HepG2 (cell line): ENCODE data around the gene AIF1. TPM values are rescaled to one million over a fixed set of nuclear protein-coding genes. Genes with fewer than 3 reads are reported as not detected.

Source experiments
- ATF4 ChIP-seq, 2 experiments: fragments of 450-650 bp in 1 of 2; sonication (generic) in 1 of 2; formaldehyde crosslinking; IDR thresholded peaks; 2 replicates each; pipeline versions ENCODE4 v1.5.0 to v1.8.0; 2020 to 2022; ENCODE audit warnings: mild to moderate bottlenecking in 1 of 2, missing genetic modification reagents in 1 of 2
- BHLHE40 ChIP-seq: IDR thresholded peaks from 2 replicates; pipeline ENCODE4 v1.6.1; 2011; ENCODE audit warnings: low read length, improper control_type of control experiment
- BORCS8-MEF2B ChIP-seq: sonication (generic); formaldehyde crosslinking; IDR thresholded peaks from 2 replicates; pipeline ENCODE4 v1.8.0; 2022; ENCODE audit warnings: mild to moderate bottlenecking, missing genetic modification reagents
- CEBPG ChIP-seq: IDR thresholded peaks from 2 replicates; pipeline ENCODE4 v1.6.1; 2016
- CENPT ChIP-seq: sonication (generic); formaldehyde crosslinking; IDR thresholded peaks from 2 replicates; pipeline ENCODE4 v1.8.0; 2022; ENCODE audit warnings: low read depth, mild to moderate bottlenecking, moderate library complexity, missing genetic modification reagents
- CENPX ChIP-seq: sonication (generic); formaldehyde crosslinking; IDR thresholded peaks from 2 replicates; pipeline ENCODE4 v1.9.0; 2021; ENCODE audit warnings: mild to moderate bottlenecking, missing genetic modification reagents, moderate library complexity
- ELF1 ChIP-seq: sonication (generic); formaldehyde crosslinking; IDR thresholded peaks from 2 replicates; pipeline ENCODE4 v1.4.0; 2020; ENCODE audit warnings: missing genetic modification reagents
- HCFC1 ChIP-seq: fragments of 150-350 bp; IDR thresholded peaks from 2 replicates; pipeline ENCODE4 v1.6.1; 2014; ENCODE audit warnings: low read depth, low read length
- HOXA9 ChIP-seq: sonication (generic); formaldehyde crosslinking; IDR thresholded peaks from 2 replicates; pipeline ENCODE4 v1.8.1; 2022; ENCODE audit warnings: missing genetic modification reagents, mild to moderate bottlenecking, moderate library complexity, borderline replicate concordance
- MXI1 ChIP-seq: IDR thresholded peaks from 3 replicates; pipeline ENCODE4 v1.6.1; 2012; ENCODE audit warnings: low read depth, low read length, inconsistent platforms, borderline replicate concordance
- NFKB2 ChIP-seq: sonication (generic); formaldehyde crosslinking; IDR thresholded peaks from 2 replicates; pipeline ENCODE4 v1.4.0; 2020; ENCODE audit warnings: missing genetic modification reagents, borderline replicate concordance
- PATZ1 ChIP-seq: sonication (generic); formaldehyde crosslinking; IDR thresholded peaks from 2 replicates; pipeline ENCODE4 v1.4.0; 2020; ENCODE audit warnings: missing genetic modification reagents
- RARA ChIP-seq: IDR thresholded peaks from 2 replicates; pipeline ENCODE4 v1.6.1; 2016; ENCODE audit warnings: missing genetic modification reagents, missing compliant biosample characterization
- SP140L ChIP-seq: sonication (generic); formaldehyde crosslinking; IDR thresholded peaks from 2 replicates; pipeline ENCODE4 v1.4.0; 2020; ENCODE audit warnings: missing genetic modification reagents, borderline replicate concordance
- STAG1 ChIP-seq: sonication (generic); formaldehyde crosslinking; IDR thresholded peaks from 2 replicates; pipeline ENCODE4 v1.4.0; 2020; ENCODE audit warnings: missing genetic modification reagents
- TAF1 ChIP-seq: sonication (generic); formaldehyde crosslinking; IDR thresholded peaks from 2 replicates; pipeline ENCODE4 v1.4.0; 2020; ENCODE audit warnings: missing genetic modification reagents
- WIZ ChIP-seq: sonication (generic); formaldehyde crosslinking; IDR thresholded peaks from 2 replicates; pipeline ENCODE4 v1.5.1; 2020; ENCODE audit warnings: mild to moderate bottlenecking, missing genetic modification reagents
- ZBTB39 ChIP-seq: sonication (generic); formaldehyde crosslinking; IDR thresholded peaks from 2 replicates; pipeline ENCODE4 v1.5.0; 2020; ENCODE audit warnings: missing genetic modification reagents
- ZIK1 ChIP-seq: sonication (generic); formaldehyde crosslinking; IDR thresholded peaks from 2 replicates; pipeline ENCODE4 v1.5.0; 2020; ENCODE audit warnings: mild to moderate bottlenecking, low read depth, missing genetic modification reagents, borderline replicate concordance
- ZMYM4 ChIP-seq: sonication (generic); formaldehyde crosslinking; IDR thresholded peaks from 2 replicates; pipeline ENCODE4 v1.8.1; 2023; ENCODE audit warnings: mild to moderate bottlenecking, missing genetic modification reagents
- ZNF30 ChIP-seq: sonication (generic); formaldehyde crosslinking; IDR thresholded peaks from 2 replicates; pipeline ENCODE4 v1.5.0; 2020; ENCODE audit warnings: mild to moderate bottlenecking, missing genetic modification reagents
- ZNF709 ChIP-seq: sonication (generic); formaldehyde crosslinking; IDR thresholded peaks from 2 replicates; pipeline ENCODE4 v1.5.0; 2020; ENCODE audit warnings: mild to moderate bottlenecking, missing genetic modification reagents
- polyA plus RNA-seq, 8 experiments: library from polyadenylated mRNA; depleted of rRNA in 3 of 8; stranded (reverse) in 7 of 8; unstranded in 1 of 8; fragments of >200 nt; fragmentation: Illumina TruSeq in 4 of 8; extraction: Trizol in 4 of 8; gene quantifications; 2 replicates each; pipeline versions ENCODE4 v1.2.1 to v1.2.3, GENCODE V29; 2011 to 2016; ENCODE audit warnings: low read depth in 4 of 8, missing spikeins in 1 of 8, mixed read lengths in 1 of 8; ENCODE audit not compliant: insufficient read depth in 1 of 8
- total RNA-seq, 5 experiments: library from RNA; depleted of rRNA; stranded (reverse); fragments of >200 nt; fragmentation: Illumina TruSeq; extraction: Trizol; gene quantifications; 2 replicates each; pipeline ENCODE4 v1.2.3, GENCODE V29; 2016; ENCODE audit warnings: low read depth in 1 of 5
- TF ChIP-seq, protein P1 (sequence below): sonication (generic); formaldehyde crosslinking; IDR thresholded peaks from 2 replicates; pipeline ENCODE4 v1.5.1; 2020; ENCODE audit warnings: missing genetic modification reagents, mild to moderate bottlenecking, borderline replicate concordance

The AIF1 gene
- total and polyA plus RNA-seq, 2 of the 13 experiments (the other 11 are each of a cell fraction or from before 2014, with no cell fraction given): 1.5 TPM; not detected in 1

DNA sequence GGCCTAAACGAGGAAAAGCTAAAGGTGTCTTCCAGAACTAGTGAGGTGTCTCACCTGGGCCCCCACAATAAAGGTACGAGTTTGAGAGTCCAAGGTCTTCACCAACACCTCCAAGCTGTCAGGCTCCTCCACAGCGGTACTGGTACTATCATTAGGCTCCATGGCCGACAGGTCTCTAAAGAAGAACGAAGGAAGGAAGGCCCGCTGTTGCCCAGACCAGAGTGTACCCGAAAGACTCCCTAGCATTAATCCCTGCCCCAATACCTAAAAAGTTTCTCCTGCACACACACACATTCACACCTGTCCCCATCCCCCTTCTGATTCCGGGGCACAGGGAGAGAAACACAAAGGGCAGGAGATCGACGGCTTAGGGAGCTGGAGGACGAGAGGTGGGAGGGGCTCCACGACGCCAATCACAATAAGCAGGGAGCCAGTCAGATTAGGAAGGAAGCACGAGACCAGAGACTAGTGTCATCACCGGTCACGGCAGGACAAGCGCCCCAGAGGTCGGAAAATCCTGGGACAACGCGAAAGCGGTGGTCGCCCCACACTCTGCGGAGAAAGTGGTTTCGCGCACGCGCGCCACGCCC lies 36.7 kb downstream of the AIF1 start (continued):
- TF ChIP-seq, protein P1, sequence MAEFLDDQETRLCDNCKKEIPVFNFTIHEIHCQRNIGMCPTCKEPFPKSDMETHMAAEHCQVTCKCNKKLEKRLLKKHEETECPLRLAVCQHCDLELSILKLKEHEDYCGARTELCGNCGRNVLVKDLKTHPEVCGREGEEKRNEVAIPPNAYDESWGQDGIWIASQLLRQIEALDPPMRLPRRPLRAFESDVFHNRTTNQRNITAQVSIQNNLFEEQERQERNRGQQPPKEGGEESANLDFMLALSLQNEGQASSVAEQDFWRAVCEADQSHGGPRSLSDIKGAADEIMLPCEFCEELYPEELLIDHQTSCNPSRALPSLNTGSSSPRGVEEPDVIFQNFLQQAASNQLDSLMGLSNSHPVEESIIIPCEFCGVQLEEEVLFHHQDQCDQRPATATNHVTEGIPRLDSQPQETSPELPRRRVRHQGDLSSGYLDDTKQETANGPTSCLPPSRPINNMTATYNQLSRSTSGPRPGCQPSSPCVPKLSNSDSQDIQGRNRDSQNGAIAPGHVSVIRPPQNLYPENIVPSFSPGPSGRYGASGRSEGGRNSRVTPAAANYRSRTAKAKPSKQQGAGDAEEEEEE: peak; percentile 76; the same call in 1 of the 2 replicates
- TF ChIP-seq CENPT (CRISPR knock-in tag) (no peak), ZBTB39 (peak; percentile 65; the same call in 1 of the 2 replicates), WIZ (CRISPR knock-in tag) (0 out of 2 replicates have a peak, but pooled peaks have one; percentile 63), RARA (CRISPR knock-in tag) (peak; percentile 38; the same call in 1 of the 2 replicates), PATZ1 (CRISPR knock-in tag) (peak; percentile 18; the same call in 1 of the 2 replicates), MXI1 (peak; percentile 55; the same call in 2 of the 3 replicates), STAG1 (CRISPR knock-in tag) (0 out of 2 replicates have a peak, but pooled peaks have one; percentile 13), SP140L (CRISPR knock-in tag) (0 out of 2 replicates have a peak, but pooled peaks have one; percentile 15), ZMYM4 (CRISPR knock-in tag) (peak; percentile 23; the same call in 1 of the 2 replicates), NFKB2 (CRISPR knock-in tag) (0 out of 2 replicates have a peak, but pooled peaks have one; percentile 36), CENPX (no peak), HCFC1 (peak; percentile 0; the same call in 1 of the 2 replicates), ZIK1 (CRISPR knock-in tag) (0 out of 2 replicates have a peak, but pooled peaks have one; percentile 57), BHLHE40 (peak; percentile 88), CEBPG (CRISPR knock-in tag) (peak; percentile 8; the same call in 1 of the 2 replicates), TAF1 (CRISPR knock-in tag) (peak; percentile 58; the same call in 1 of the 2 replicates), ATF4 (CRISPR knock-in tag; IDR thresholded peaks at IDR 0.05) (peak in 1 of 2 experiments; percentile 4; a peak in 2 of 4 replicates), HOXA9 (CRISPR knock-in tag) (0 out of 2 replicates have a peak, but pooled peaks have one; percentile 22), BORCS8-MEF2B (CRISPR knock-in tag) (0 out of 2 replicates have a peak, but pooled peaks have one; percentile 64), ZNF709 (CRISPR knock-in tag) (0 out of 2 replicates have a peak, but pooled peaks have one; percentile 22), ELF1 (CRISPR knock-in tag) (0 out of 2 replicates have a peak, but pooled peaks have one; percentile 18), ZNF30 (CRISPR knock-in tag) (peak; percentile 86; the same call in 1 of the 2 replicates)
